ENCODE results near the gene VWF.

DNA sequence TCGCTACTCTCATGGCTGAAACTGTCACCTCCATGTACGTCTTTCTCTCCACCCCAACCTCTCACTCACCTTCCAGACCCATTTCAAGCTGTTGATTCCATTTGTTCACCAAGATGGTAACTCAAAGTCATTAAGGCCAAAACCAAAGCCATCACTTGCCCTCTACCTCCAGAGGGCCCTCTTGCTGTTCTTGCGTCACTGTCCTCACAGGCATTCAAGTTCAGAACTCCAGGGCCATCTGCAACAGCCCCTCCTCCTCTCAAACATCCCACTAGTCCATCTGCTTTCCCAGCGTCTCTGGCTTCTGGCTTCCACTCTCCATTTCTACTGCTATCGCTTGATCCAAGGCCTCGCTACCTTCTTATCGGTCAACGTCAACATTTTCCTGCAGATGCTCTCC is 74.5 kb downstream of the VWF start:
- TF ChIP-seq CTCF (optimal IDR thresholded peaks at IDR 0.05 in 1 of 3, IDR thresholded peaks at IDR 0.05 in 1 of 3, conservative IDR thresholded peaks at IDR 0.05 in 1 of 3; ENCODE audit: extremely low read depth in 1 of 3, insufficient read depth in 2 of 3, low read length in 3 of 3) (no peak), EZH2 (IDR thresholded peaks at IDR 0.05; ENCODE audit: low read length) (no peak)
